Thyroid gland (tissue), 4 donors: ENCODE data around the gene TTLL13. TPM values are rescaled to one million over a fixed set of nuclear protein-coding genes. Genes with fewer than 3 reads are reported as not detected.

Experiments used
- DNase-seq, 2 donors: peaks; one replicate each; pipeline ENCODE4 v3.0.0-alpha.2; 2019
- H3K27ac ChIP-seq, 3 donors: fragments of 200-600 bp; sonication (generic); 1 replicate in 2 of 3; 2 replicates in 1 of 3; pipeline ENCODE4 v1.5.1; 2016 to 2019; ENCODE audit warnings: mild to moderate bottlenecking in 1 of 3, moderate library complexity in 1 of 3
- H3K27me3 ChIP-seq: fragments of 200-600 bp; sonication (generic); one replicate; pipeline ENCODE4 v1.5.1; 2019
- H3K36me3 ChIP-seq, 2 donors: fragments of 200-600 bp; sonication (generic); one replicate each; pipeline ENCODE4 v1.5.1; 2016 to 2019
- H3K4me1 ChIP-seq, 2 donors: fragments of 200-600 bp; sonication (generic); one replicate each; pipeline ENCODE4 v1.5.1; 2017 to 2019
- H3K4me3 ChIP-seq, 3 donors: fragments of 200-600 bp; sonication (generic); replicated peaks in 1 of 3; 1 replicate in 2 of 3; 2 replicates in 1 of 3; pipeline ENCODE4 v1.5.1; 2016; ENCODE audit warnings: mild to moderate bottlenecking in 1 of 3
- H3K9me3 ChIP-seq: fragments of 200-600 bp; sonication (generic); one replicate; pipeline ENCODE4 v1.5.1; 2017
- POLR2A ChIP-seq, 2 donors: fragments of 450-650 bp; IDR thresholded peaks; one replicate each; pipeline ENCODE4 v1.6.1; 2017; ENCODE audit warnings: antibody characterized with exemption in 2 of 2, mild to moderate bottlenecking in 2 of 2, moderate library complexity in 1 of 2
- WGBS, 2 donors: methylation state at CpG; one replicate each; pipeline ENCODE4 v1.1.5; 2017; 5-methylcytosine and 5-hydroxymethylcytosine counted together
- intact Hi-C: fragments of 100-400 bp; cut with DNase I; formaldehyde crosslinking; loops from one replicate; pipeline ENCODE4 v1.15.1; 2023
- total RNA-seq, 4 donors: library from RNA; depleted of rRNA; stranded (reverse); fragments of >200 nt; gene quantifications; one replicate each; pipeline ENCODE4 v1.2.3, GENCODE V29; 2016
- TF ChIP-seq, protein P1 (sequence below), 6 experiments: fragments of 200-600 bp in 3 of 6; fragments of 450-650 bp in 3 of 6; sonication (generic) in 3 of 6; IDR thresholded peaks; one replicate each; pipeline ENCODE4 v1.5.1; 2016 to 2019; ENCODE audit warnings: antibody characterized with exemption in 6 of 6, mild to moderate bottlenecking in 2 of 6, inconsistent platforms in 1 of 6, moderate library complexity in 1 of 6

TTLL13 gene
- total RNA-seq, 4 donors from 2014 or later: 0.13 to 0.22 TPM; not detected in 2

DNA sequence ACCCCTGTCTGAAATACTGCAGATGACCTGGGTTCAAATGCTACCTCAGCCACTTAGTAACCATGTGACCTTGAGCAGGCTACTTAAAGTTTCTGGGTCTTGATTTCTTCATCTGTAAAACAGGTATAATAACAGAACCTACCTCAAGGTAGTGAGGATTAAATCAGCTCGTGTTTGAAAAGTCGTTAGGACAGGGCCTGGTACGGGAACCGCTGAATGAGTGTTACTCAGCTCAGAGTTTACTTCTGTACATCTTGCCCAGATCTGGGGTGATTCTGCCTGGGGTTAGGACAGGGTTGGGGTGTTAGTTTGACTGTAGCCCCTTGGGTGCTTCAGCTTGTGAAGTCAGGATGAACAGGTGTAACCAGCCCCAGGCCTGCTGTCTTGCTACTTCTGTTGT lies 46.4 kb upstream of the TTLL13 start:
- no peak for TF ChIP-seq POLR2A (IDR thresholded peaks at IDR 0.05)
- TF ChIP-seq, protein P1, sequence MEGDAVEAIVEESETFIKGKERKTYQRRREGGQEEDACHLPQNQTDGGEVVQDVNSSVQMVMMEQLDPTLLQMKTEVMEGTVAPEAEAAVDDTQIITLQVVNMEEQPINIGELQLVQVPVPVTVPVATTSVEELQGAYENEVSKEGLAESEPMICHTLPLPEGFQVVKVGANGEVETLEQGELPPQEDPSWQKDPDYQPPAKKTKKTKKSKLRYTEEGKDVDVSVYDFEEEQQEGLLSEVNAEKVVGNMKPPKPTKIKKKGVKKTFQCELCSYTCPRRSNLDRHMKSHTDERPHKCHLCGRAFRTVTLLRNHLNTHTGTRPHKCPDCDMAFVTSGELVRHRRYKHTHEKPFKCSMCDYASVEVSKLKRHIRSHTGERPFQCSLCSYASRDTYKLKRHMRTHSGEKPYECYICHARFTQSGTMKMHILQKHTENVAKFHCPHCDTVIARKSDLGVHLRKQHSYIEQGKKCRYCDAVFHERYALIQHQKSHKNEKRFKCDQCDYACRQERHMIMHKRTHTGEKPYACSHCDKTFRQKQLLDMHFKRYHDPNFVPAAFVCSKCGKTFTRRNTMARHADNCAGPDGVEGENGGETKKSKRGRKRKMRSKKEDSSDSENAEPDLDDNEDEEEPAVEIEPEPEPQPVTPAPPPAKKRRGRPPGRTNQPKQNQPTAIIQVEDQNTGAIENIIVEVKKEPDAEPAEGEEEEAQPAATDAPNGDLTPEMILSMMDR (IDR thresholded peaks at IDR 0.05): no peak
- DNase-seq: no peak
- H3K9me3 ChIP-seq: no peaks in the 10 kb centered on the region
- no peaks in the 10 kb centered on the region for H3K27me3 ChIP-seq
- no peak overlapping the region for H3K4me3 ChIP-seq
- intact Hi-C loops: no loop called here
- peaks cover 29 to 40% of the 10 kb centered on the region in 2 donors for H3K4me1 ChIP-seq
- no peaks in the 10 kb centered on the region for H3K36me3 ChIP-seq
- 78 to 84% methylated on average over 4 of the region's 4 CpGs for WGBS, 2 donors
- H3K27ac ChIP-seq: no peak overlapping the region

DNA sequence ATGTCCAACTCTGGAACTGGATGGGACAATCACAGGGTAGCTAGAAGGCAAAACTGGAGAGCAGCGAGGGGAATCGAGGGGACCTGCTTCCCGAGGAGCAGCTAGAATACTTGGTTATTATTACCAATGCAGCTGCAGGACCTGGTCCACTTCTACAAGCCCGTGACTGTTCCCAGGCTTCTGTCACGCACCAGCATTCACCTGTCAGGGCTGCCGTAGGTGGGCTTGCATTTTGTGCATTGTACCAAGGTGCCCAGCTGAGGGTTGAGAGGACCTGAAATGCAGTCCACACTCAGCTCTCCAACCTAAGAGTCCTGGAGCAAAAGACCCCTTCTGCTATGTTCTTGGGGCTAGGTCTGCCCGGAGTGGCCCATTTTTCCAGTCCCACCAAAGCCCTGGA lies 45.9 kb upstream of the TTLL13 start:
- no peaks in the 10 kb centered on the region for H3K36me3 ChIP-seq
- intact Hi-C loops: no loop called here
- no peak overlapping the region for H3K4me3 ChIP-seq
- DNase-seq: no peak
- H3K4me1 ChIP-seq: peaks cover 34 to 44% of the 10 kb centered on the region in 2 donors
- TF ChIP-seq, protein P1 (IDR thresholded peaks at IDR 0.05): no peak
- no peak for TF ChIP-seq POLR2A (IDR thresholded peaks at IDR 0.05)
- no peaks in the 10 kb centered on the region for H3K27me3 ChIP-seq
- H3K27ac ChIP-seq: peak overlapping the region in 1 of 3 donors; percentile 20
- WGBS, 2 donors: 81 to 84% methylated on average over 7 of the region's 7 CpGs
- H3K9me3 ChIP-seq: no peaks in the 10 kb centered on the region

DNA sequence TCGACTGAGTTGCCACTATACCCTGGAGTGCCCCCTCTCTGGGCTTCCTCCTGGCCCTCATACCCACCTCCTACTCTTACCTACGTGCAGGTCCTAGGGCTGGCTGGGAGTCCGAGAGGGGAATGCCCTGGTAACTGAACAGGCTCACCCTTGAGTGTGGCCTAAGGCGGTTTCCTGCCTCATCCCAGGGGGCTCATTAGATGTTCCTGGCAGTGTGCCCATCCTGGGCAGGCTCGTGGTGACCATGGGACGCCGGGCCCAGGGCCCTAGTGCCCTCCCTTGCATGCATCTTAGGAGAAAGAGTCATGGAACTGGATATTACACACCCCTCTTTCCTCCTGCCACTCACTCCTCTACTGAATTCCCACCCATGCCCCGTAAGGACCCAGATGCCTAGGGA lies 45.4 kb upstream of the TTLL13 start:
- H3K27me3 ChIP-seq: no peaks in the 10 kb centered on the region
- TF ChIP-seq, protein P1 (IDR thresholded peaks at IDR 0.05): no peak
- no peak for TF ChIP-seq POLR2A (IDR thresholded peaks at IDR 0.05)
- H3K36me3 ChIP-seq: no peaks in the 10 kb centered on the region
- intact Hi-C loops: no loop called here
- WGBS, 2 donors: 45 to 50% methylated on average over 5 of the region's 8 CpGs
- peak overlapping the region in 2 of 3 donors; percentile 20 to 26 for H3K27ac ChIP-seq
- no peak overlapping the region for H3K4me3 ChIP-seq
- no peaks in the 10 kb centered on the region for H3K9me3 ChIP-seq
- H3K4me1 ChIP-seq: peaks cover 35 to 48% of the 10 kb centered on the region in 2 donors
- peak; percentile 59 to 71 for DNase-seq

DNA sequence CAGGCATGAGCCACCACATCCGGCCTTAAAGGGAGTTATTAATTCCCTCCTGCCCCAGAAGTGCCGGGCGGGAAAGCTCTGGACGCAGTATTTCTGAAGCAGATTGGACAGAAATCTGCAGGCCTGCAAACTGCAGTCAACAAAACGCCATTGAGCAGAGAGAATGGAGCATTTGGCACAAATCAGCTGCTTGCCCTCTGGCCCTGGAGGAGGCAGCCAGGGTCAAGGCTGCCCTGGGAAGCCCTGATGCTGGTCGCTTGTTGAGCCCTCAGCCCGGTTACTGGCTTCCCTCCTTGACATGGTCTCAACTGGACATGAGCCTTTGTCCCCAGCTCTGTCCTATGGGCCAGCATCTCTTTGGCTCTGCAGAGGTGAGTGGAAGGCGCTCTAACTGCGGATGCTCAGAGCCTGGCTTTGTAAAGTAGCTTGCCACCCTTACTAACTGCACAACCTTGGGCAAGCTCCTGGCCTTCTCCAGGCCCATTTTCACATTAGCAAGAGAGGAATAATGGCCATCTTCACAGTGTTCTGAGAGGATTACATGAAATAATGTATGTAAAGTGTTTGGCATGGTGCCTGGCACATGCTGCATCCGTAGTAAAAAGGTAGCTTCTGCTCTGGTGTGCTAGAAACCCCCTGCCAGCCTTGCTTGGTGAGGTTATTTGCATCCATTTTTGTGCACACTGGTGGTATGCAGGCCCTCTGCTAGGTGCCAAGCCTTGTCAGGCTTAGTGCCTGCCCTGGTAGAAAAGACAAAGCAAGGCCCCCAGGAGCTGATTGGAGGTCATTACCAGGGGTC lies 44.1 kb upstream of the TTLL13 start:
- Histone ChIP-seq H3K27ac (no peak overlapping the region), H3K4me1 (peaks cover 42 to 59% of the 10 kb centered on the region in 2 donors), H3K4me3 (no peak overlapping the region), H3K36me3 (no peaks in the 10 kb centered on the region), H3K9me3 (no peaks in the 10 kb centered on the region), H3K27me3 (no peaks in the 10 kb centered on the region)
- TF ChIP-seq, protein P1 (IDR thresholded peaks at IDR 0.05): no peak
- no peak for TF ChIP-seq POLR2A (IDR thresholded peaks at IDR 0.05)
- 85 to 94% methylated on average over 8 to 10 of the region's 10 CpGs for WGBS, 2 donors
- intact Hi-C loops: no loop called here
- no peak for DNase-seq

DNA sequence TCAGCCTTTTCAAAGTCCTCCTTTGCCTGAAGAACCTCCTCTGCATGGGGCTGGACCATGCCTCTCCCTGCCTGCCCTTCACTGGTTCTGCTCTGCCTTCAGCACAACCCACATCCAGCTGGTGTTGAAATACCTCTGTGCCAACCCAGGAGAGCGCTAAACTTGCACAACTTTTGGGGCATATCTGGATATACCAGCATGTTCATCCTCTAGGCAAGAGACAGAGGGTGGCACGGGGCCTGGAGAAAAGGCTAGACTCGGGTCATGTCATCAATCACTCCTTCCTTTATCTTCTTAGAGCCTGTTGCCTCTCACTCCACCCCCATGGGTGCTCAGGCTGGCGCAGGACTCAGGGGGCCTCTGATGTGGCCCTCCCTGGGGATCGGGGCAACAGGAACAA lies 43.5 kb upstream of the TTLL13 start:
- DNase-seq: no peak
- H3K4me1 ChIP-seq: peaks cover 43 to 59% of the 10 kb centered on the region in 2 donors
- WGBS, 2 donors: 87 to 94% methylated on average over 5 of the region's 5 CpGs
- no peaks in the 10 kb centered on the region for H3K27me3 ChIP-seq
- intact Hi-C loops: no loop called here
- no peak for TF ChIP-seq POLR2A (IDR thresholded peaks at IDR 0.05)
- TF ChIP-seq, protein P1 (IDR thresholded peaks at IDR 0.05): no peak
- H3K4me3 ChIP-seq: no peak overlapping the region
- no peaks in the 10 kb centered on the region for H3K9me3 ChIP-seq
- H3K36me3 ChIP-seq: no peaks in the 10 kb centered on the region
- H3K27ac ChIP-seq: no peak overlapping the region
